WERI-Rb-1 (cell line): ENCODE measurements around the gene ANGPTL7.

ENCODE experiments used
- DNase-seq: peaks from one replicate; pipeline ENCODE4 v3.0.0-alpha.2; 2020
- H3K27ac ChIP-seq: fragments of 250-450 bp; sonication (Bioruptor Pico); 2 replicates; pipeline ENCODE4 v1.5.1; 2020; ENCODE audit warnings: mild to moderate bottlenecking, moderate library complexity
- H3K27me3 ChIP-seq: fragments of 250-450 bp; sonication (Bioruptor Pico); 2 replicates; pipeline ENCODE4 v1.5.1; 2021; ENCODE audit warnings: mild to moderate bottlenecking, low read depth, moderate library complexity; ENCODE audit not compliant: insufficient read depth, severe bottlenecking
- H3K36me3 ChIP-seq: fragments of 250-450 bp; sonication (Bioruptor Pico); 2 replicates; pipeline ENCODE4 v1.5.1; 2020; ENCODE audit warnings: mild to moderate bottlenecking, moderate library complexity
- H3K4me3 ChIP-seq: 2 replicates; pipeline ENCODE4 v1.5.1; 2011; ENCODE audit warnings: low read depth, mild to moderate bottlenecking, control low read depth, low read length
- H3K9me3 ChIP-seq: fragments of 250-450 bp; sonication (Bioruptor Pico); 2 replicates; pipeline ENCODE4 v1.5.1; 2021; ENCODE audit warnings: mild to moderate bottlenecking, moderate library complexity; ENCODE audit not compliant: severe bottlenecking
- TF ChIP-seq, protein P1 (sequence below): IDR thresholded peaks from 2 replicates; pipeline ENCODE4 v1.5.1; 2011; ENCODE audit warnings: low read depth, mild to moderate bottlenecking, control low read depth, inconsistent platforms, low read length

Gene ANGPTL7

DNA sequence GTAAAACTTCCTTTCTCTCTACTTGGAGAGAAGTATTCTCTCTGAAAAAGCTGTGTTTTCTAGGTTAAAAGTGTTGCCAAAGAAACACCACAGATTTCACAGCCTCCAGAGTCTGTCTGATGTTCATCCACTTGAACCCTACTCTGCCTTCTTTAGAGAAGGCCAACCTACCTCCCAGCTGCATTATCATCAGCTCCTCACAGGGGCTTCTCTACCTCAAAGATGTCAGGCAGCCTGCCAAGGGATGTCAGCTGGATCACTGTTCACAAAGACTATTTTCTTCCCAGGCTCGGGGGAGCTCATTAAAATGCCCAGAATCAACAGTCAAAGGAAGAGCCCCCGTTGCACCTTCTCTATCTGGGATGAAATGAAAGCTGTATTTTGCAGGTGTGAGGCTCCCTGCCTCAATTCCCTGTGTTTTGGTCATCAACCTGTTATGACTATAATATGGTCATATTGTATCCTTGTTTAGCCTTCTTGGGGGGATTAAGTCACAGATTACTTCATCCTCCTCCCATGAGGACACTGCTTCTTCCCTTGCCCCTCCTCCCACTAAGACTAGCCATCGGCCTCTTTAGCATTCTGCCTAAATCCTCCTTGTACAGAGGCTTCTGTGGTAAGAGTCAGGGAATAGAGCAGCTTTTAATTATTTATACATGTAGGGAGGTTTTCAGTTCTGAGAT is 25.7 kb downstream of the ANGPTL7 start:
- Histone ChIP-seq H3K27me3 (no peaks in the 10 kb centered on the region), H3K36me3 (peaks cover 73% of the 10 kb centered on the region), H3K27ac (peak overlapping the region; percentile 46), H3K9me3 (no peaks in the 10 kb centered on the region), H3K4me3 (no peak overlapping the region)
- DNase-seq, result peak; percentile 60
- TF ChIP-seq, protein P1, sequence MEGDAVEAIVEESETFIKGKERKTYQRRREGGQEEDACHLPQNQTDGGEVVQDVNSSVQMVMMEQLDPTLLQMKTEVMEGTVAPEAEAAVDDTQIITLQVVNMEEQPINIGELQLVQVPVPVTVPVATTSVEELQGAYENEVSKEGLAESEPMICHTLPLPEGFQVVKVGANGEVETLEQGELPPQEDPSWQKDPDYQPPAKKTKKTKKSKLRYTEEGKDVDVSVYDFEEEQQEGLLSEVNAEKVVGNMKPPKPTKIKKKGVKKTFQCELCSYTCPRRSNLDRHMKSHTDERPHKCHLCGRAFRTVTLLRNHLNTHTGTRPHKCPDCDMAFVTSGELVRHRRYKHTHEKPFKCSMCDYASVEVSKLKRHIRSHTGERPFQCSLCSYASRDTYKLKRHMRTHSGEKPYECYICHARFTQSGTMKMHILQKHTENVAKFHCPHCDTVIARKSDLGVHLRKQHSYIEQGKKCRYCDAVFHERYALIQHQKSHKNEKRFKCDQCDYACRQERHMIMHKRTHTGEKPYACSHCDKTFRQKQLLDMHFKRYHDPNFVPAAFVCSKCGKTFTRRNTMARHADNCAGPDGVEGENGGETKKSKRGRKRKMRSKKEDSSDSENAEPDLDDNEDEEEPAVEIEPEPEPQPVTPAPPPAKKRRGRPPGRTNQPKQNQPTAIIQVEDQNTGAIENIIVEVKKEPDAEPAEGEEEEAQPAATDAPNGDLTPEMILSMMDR, result no peak

GRCh38 chr1:11215381-11216005 is 26.3 kb downstream of the ANGPTL7 start:
- H3K4me3 ChIP-seq, result no peak overlapping the region
- no peaks in the 10 kb centered on the region for H3K27me3 ChIP-seq
- H3K36me3 ChIP-seq, result peaks cover 68% of the 10 kb centered on the region
- TF ChIP-seq, protein P1, result no peak
- no peaks in the 10 kb centered on the region for H3K9me3 ChIP-seq
- H3K27ac ChIP-seq, result peak overlapping the region; percentile 46
- DNase-seq, result no peak

GRCh38 chr1:11216074-11216473 is 26.9 kb downstream of the ANGPTL7 start:
- Histone ChIP-seq H3K27me3 (no peaks in the 10 kb centered on the region), H3K36me3 (peaks cover 64% of the 10 kb centered on the region), H3K4me3 (no peak overlapping the region), H3K27ac (peak overlapping the region; percentile 46; the same call in 1 of the 2 replicates), H3K9me3 (no peaks in the 10 kb centered on the region)
- DNase-seq, result no peak
- TF ChIP-seq, protein P1, result no peak

- TF ChIP-seq, protein P1, result no peak
- Histone ChIP-seq H3K4me3 (no peak overlapping the region), H3K27ac (no peak overlapping the region), H3K27me3 (no peaks in the 10 kb centered on the region), H3K9me3 (no peaks in the 10 kb centered on the region), H3K36me3 (peaks cover 64% of the 10 kb centered on the region)
- DNase-seq, result peak; percentile 39
Measured at GRCh38 chr1:11227106-11228077, 38.2 kb downstream of the ANGPTL7 start.

DNA sequence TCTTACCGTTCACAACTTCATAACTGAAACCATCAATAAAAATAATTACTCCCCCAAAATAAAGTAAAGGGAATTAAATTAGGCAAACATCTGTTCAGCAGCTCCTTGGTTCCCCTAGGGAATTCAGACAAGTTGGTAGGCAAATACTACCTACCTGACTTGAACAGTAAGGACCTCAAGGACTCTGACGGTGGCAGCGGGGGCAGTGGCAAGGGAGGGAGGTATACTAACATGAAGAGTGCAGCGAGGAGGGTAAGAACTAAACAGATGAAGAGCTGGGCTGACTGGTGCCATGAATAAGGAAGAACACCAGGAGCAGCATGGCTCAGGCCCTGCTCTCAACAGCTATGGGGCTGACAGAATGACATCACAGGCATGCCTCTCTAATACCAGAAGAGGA is 40.0 kb downstream of the ANGPTL7 start:
- Histone ChIP-seq H3K9me3 (no peaks in the 10 kb centered on the region), H3K27me3 (no peaks in the 10 kb centered on the region), H3K4me3 (no peak overlapping the region), H3K36me3 (peaks cover 78% of the 10 kb centered on the region), H3K27ac (no peak overlapping the region)
- TF ChIP-seq, protein P1, result no peak
- DNase-seq, result no peak
